H54 (cell line): Measurements from ENCODE around the gene CAMTA1.

Experiments used
- DNase-seq: peaks from one replicate; pipeline ENCODE4 v3.0.0; 2011; ENCODE audit warnings: low spot score, mixed read lengths; ENCODE audit not compliant: insufficient read length
- FAIRE-seq: peaks from 3 replicates; lab custom pipeline; 2011; peaks lifted over from hg19 to GRCh38; lab: Jason Lieb, UNC
- POLR2A ChIP-seq: IDR thresholded peaks from 2 replicates; pipeline ENCODE4 v1.6.1; 2011; ENCODE audit warnings: low read depth, mild to moderate bottlenecking, low read length

Gene CAMTA1

GRCh38 chr1:7386226-7387052 lies 601.2 kb downstream of the CAMTA1 start:
- DNase-seq (no peak), FAIRE-seq (no peak)
- no peak for TF ChIP-seq POLR2A

GRCh38 chr1:7387053-7387927 lies 602.0 kb downstream of the CAMTA1 start:
- no peak for FAIRE-seq
- no peak for TF ChIP-seq POLR2A
- DNase-seq = no peak

GRCh38 chr1:7388141-7388487 lies 602.9 kb downstream of the CAMTA1 start:
- TF ChIP-seq POLR2A = no peak
- no peak for FAIRE-seq
- no peak for DNase-seq

GRCh38 chr1:7388488-7389185 lies 603.4 kb downstream of the CAMTA1 start:
- peak; percentile 24; the same call in 1 of the 2 replicates for TF ChIP-seq POLR2A
- no peak for FAIRE-seq
- DNase-seq = no peak

GRCh38 chr1:7389201-7389905 lies 604.1 kb downstream of the CAMTA1 start:
- FAIRE-seq (no peak), DNase-seq (no peak)
- TF ChIP-seq POLR2A = no peak

- no peak for TF ChIP-seq POLR2A
- DNase-seq (no peak), FAIRE-seq (no peak)
Observed at GRCh38 chr1:7389906-7390603, 604.8 kb downstream of the CAMTA1 start.

- DNase-seq (no peak), FAIRE-seq (no peak)
- no peak for TF ChIP-seq POLR2A
Observed at GRCh38 chr1:7390604-7391000, 605.3 kb downstream of the CAMTA1 start.

- FAIRE-seq (no peak), DNase-seq (no peak)
- no peak for TF ChIP-seq POLR2A
Observed at GRCh38 chr1:7393136-7393535, 607.9 kb downstream of the CAMTA1 start.

GRCh38 chr1:7395251-7395650 lies 610.0 kb downstream of the CAMTA1 start:
- TF ChIP-seq POLR2A = no peak
- FAIRE-seq = no peak

GRCh38 chr1:7398982-7399381 lies 613.7 kb downstream of the CAMTA1 start:
- no peak for TF ChIP-seq POLR2A
- no peak for FAIRE-seq
- no peak for DNase-seq

More at GRCh38 chr1:7395251-7395650, 610.0 kb downstream of the CAMTA1 start:
- DNase-seq = no peak

GRCh38 chr1:7399514-7400125 lies 614.4 kb downstream of the CAMTA1 start:
- DNase-seq (no peak), FAIRE-seq (no peak)
- no peak for TF ChIP-seq POLR2A

GRCh38 chr1:7400566-7400965 lies 615.3 kb downstream of the CAMTA1 start:
- FAIRE-seq (no peak), DNase-seq (no peak)
- TF ChIP-seq POLR2A = no peak
